Nephron progenitor cell (in vitro differentiated cells): Measurements from ENCODE around the gene SYNJ1.
A peak's percentile ranks its signal among the peaks of the same experiment; 100 is the strongest.
"Not testable (repeated sequence)": the region's sequence is repeated elsewhere in the genome, so short reads cannot be mapped to it uniquely, and the experiment has no call there.

Source experiments
- DNase-seq: peaks from one replicate; pipeline ENCODE4 v3.0.0; 2021
- H3K27ac Mint-ChIP-seq: 2 replicates; pipeline ENCODE4 v1.8.0; 2021; ENCODE audit warnings: mild to moderate bottlenecking, moderate library complexity, mixed read lengths
- H3K27me3 Mint-ChIP-seq: 2 replicates; pipeline ENCODE4 v1.8.0; 2021; ENCODE audit warnings: mild to moderate bottlenecking, low read depth, mixed read lengths; ENCODE audit not compliant: poor library complexity
- H3K36me3 Mint-ChIP-seq: 2 replicates; pipeline ENCODE4 v1.8.0; 2021; ENCODE audit warnings: low read depth, mixed read lengths
- H3K4me1 Mint-ChIP-seq: 2 replicates; pipeline ENCODE4 v1.8.0; 2021; ENCODE audit warnings: mixed read lengths
- H3K4me3 Mint-ChIP-seq: 2 replicates; pipeline ENCODE4 v1.8.0; 2021; ENCODE audit warnings: mild to moderate bottlenecking, moderate library complexity, mixed read lengths
- H3K9me3 Mint-ChIP-seq: 2 replicates; pipeline ENCODE4 v1.8.0; 2021; ENCODE audit warnings: mild to moderate bottlenecking, moderate library complexity, mixed read lengths
- CTCF ChIP-seq: fragments of 200-600 bp; sonication (generic); IDR thresholded peaks from 2 replicates; pipeline ENCODE4 v1.5.0; 2021; ENCODE audit warnings: antibody characterized with exemption

SYNJ1 gene

GRCh38 chr21:32756096-32756495, 28.3 kb upstream of the SYNJ1 start:
- Mint-ChIP-seq H3K4me3 (no peak overlapping the region), H3K27me3 (no peaks in the 10 kb centered on the region), H3K27ac (no peak overlapping the region), H3K9me3 (no peaks in the 10 kb centered on the region), H3K36me3 (peaks cover 79% of the 10 kb centered on the region), H3K4me1 (no peaks in the 10 kb centered on the region)
- DNase-seq: no peak
- no peak for TF ChIP-seq CTCF

- no peak for DNase-seq
- TF ChIP-seq CTCF: no peak
- Mint-ChIP-seq H3K27me3 (no peaks in the 10 kb centered on the region), H3K4me1 (no peaks in the 10 kb centered on the region), H3K36me3 (peaks cover 79% of the 10 kb centered on the region), H3K9me3 (no peaks in the 10 kb centered on the region), H3K4me3 (no peak overlapping the region), H3K27ac (no peak overlapping the region)
Observed at GRCh38 chr21:32753818-32754585, 26.2 kb upstream of the SYNJ1 start.

- Mint-ChIP-seq H3K27ac (no peak overlapping the region), H3K27me3 (no peaks in the 10 kb centered on the region), H3K36me3 (peaks cover 92% of the 10 kb centered on the region), H3K9me3 (no peaks in the 10 kb centered on the region), H3K4me3 (no peak overlapping the region), H3K4me1 (no peaks in the 10 kb centered on the region)
- DNase-seq: no peak
- TF ChIP-seq CTCF: no peak
Observed at GRCh38 chr21:32750405-32750804, 22.6 kb upstream of the SYNJ1 start.

GRCh38 chr21:32749662-32750061, 21.8 kb upstream of the SYNJ1 start:
- Mint-ChIP-seq H3K27me3 (no peaks in the 10 kb centered on the region), H3K27ac (no peak overlapping the region), H3K4me3 (no peak overlapping the region), H3K36me3 (peaks cover 92% of the 10 kb centered on the region), H3K4me1 (no peaks in the 10 kb centered on the region), H3K9me3 (no peaks in the 10 kb centered on the region)
- TF ChIP-seq CTCF: no peak
- DNase-seq: no peak

GRCh38 chr21:32748529-32748928, 20.7 kb upstream of the SYNJ1 start:
- Mint-ChIP-seq H3K4me1 (no peaks in the 10 kb centered on the region), H3K27me3 (no peaks in the 10 kb centered on the region), H3K4me3 (no peak overlapping the region), H3K36me3 (peaks cover 92% of the 10 kb centered on the region), H3K9me3 (no peaks in the 10 kb centered on the region), H3K27ac (no peak overlapping the region)
- no peak for DNase-seq
- no peak for TF ChIP-seq CTCF

GRCh38 chr21:32747396-32747795, 19.6 kb upstream of the SYNJ1 start:
- H3K27ac Mint-ChIP-seq: peak overlapping the region; percentile 46
- no peak overlapping the region for H3K4me3 Mint-ChIP-seq
- no peak for TF ChIP-seq CTCF
- no peaks in the 10 kb centered on the region for H3K27me3 Mint-ChIP-seq
- no peaks in the 10 kb centered on the region for H3K4me1 Mint-ChIP-seq
- no peak for DNase-seq
- H3K36me3 Mint-ChIP-seq: peaks cover 100% of the 10 kb centered on the region
- no peaks in the 10 kb centered on the region for H3K9me3 Mint-ChIP-seq

- H3K27ac Mint-ChIP-seq, H3K4me1 Mint-ChIP-seq, H3K9me3 Mint-ChIP-seq, DNase-seq, H3K4me3 Mint-ChIP-seq, H3K27me3 Mint-ChIP-seq: not testable (repeated sequence)
- H3K36me3 Mint-ChIP-seq: peaks cover 99% of the 10 kb centered on the region
Observed at GRCh38 chr21:32746711-32747110, 18.9 kb upstream of the SYNJ1 start.
